ENCODE measurements around the gene PDZK1IP1. TPM values are rescaled to one million over a fixed set of nuclear protein-coding genes. Genes with fewer than 3 reads are reported as not detected.

The PDZK1IP1 gene
- total and polyA plus RNA-seq, 2 experiments from 2014 or later, result not detected

DNA sequence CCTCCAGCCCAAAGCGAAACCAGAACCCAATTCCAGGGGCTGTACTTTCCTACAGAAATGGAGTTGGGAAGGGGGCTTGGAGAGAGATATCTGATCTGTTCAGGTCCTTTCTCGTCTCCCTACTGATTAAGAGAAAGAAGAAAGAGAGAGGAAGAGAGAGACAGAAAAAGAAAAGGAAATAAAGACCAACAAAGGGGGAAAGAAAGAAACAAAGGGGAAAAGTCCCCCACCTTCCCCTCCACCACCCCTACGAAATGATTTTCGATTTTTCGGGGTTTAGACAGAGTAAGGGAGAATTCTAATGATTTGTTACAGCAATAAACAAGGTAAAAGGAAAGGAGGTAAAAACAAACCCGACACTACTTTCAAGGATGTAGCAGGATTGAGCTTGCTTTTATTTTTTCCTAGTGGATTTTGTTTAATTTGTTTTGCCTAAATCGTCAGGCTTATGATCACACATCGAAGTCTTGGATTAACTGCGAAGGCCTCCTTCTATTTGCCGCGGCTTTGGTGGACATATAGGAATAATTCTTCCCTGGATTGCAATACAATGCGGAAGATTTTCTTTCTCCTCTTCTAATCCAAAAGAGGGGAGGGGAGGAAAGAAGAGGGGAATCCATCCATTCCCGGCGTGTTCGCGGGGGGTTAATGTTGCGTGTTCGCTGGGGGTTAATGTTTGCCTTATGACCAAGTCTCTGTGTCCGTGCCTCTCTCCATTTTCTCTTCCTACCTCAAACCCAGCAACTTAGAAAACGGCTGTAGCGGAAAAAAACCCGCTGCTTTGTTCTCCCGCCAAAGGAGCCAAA is 40.3 kb upstream of the PDZK1IP1 start:
- no peak for DNase-seq
- H4K20me1 ChIP-seq (ENCODE audit: insufficient read depth), result no peaks in the 10 kb centered on the region
- H3K27ac ChIP-seq, result no peak overlapping the region
- H3K27me3 ChIP-seq (replicated peaks; ENCODE audit: insufficient read depth), result peaks cover 87% of the 10 kb centered on the region
- H3K9ac ChIP-seq, result no peak overlapping the region
- H3K4me3 ChIP-seq, result no peak overlapping the region
- H3K9me2 ChIP-seq (ENCODE audit: insufficient read depth), result no peaks in the 10 kb centered on the region
- no peak overlapping the region for H3K4me2 ChIP-seq (ENCODE audit: unreplicated experiment)
- H3F3A ChIP-seq (ENCODE audit: insufficient read depth), result no peaks in the 10 kb centered on the region
- in situ Hi-C loops (cut with MboI), result no loop called here
- no peaks in the 10 kb centered on the region for H3K4me1 ChIP-seq (ENCODE audit: insufficient read depth)
- TF ChIP-seq EZH2phosphoT487 (IDR thresholded peaks at IDR 0.05; ENCODE audit: insufficient read depth, low read depth) (peak; percentile 93), EZH2 (IDR thresholded peaks at IDR 0.05; ENCODE audit: insufficient read depth, poor library complexity, severe bottlenecking) (peak; percentile 100)
- no peaks in the 10 kb centered on the region for H3K9me3 ChIP-seq (ENCODE audit: low read depth)
- no peaks in the 10 kb centered on the region for H3K79me2 ChIP-seq (ENCODE audit: insufficient read depth)
- WGBS, 2 experiments (ENCODE audit: low coverage in 1 of 2, low lambda C conversion rate in 2 of 2, missing lambda C conversion rate in 2 of 2), result 23 to 24% methylated on average over 23 of the region's 23 CpGs
- H3K36me3 ChIP-seq (ENCODE audit: low read depth), result no peaks in the 10 kb centered on the region
- H2AFZ ChIP-seq, result no peak overlapping the region

- H3K9me2 ChIP-seq (ENCODE audit: insufficient read depth), result no peaks in the 10 kb centered on the region
- no peak overlapping the region for H3K27ac ChIP-seq
- no peak overlapping the region for H2AFZ ChIP-seq
- H3K4me3 ChIP-seq, result no peak overlapping the region
- no peaks in the 10 kb centered on the region for H3K4me1 ChIP-seq (ENCODE audit: insufficient read depth)
- H3F3A ChIP-seq (ENCODE audit: insufficient read depth), result no peaks in the 10 kb centered on the region
- H3K4me2 ChIP-seq (ENCODE audit: unreplicated experiment), result no peak overlapping the region
- in situ Hi-C loops (cut with MboI), result no loop called here
- no peak for DNase-seq
- H3K27me3 ChIP-seq (replicated peaks; ENCODE audit: insufficient read depth), result peaks cover 93% of the 10 kb centered on the region
- no peaks in the 10 kb centered on the region for H4K20me1 ChIP-seq (ENCODE audit: insufficient read depth)
- H3K36me3 ChIP-seq (ENCODE audit: low read depth), result no peaks in the 10 kb centered on the region
- H3K9ac ChIP-seq, result no peak overlapping the region
- WGBS, 2 experiments (ENCODE audit: low coverage in 1 of 2, low lambda C conversion rate in 2 of 2, missing lambda C conversion rate in 2 of 2), result 26 to 28% methylated on average over 24 to 35 of the region's 35 CpGs
- no peaks in the 10 kb centered on the region for H3K9me3 ChIP-seq (ENCODE audit: low read depth)
- TF ChIP-seq EZH2phosphoT487 (IDR thresholded peaks at IDR 0.05; ENCODE audit: insufficient read depth, low read depth) (no peak), EZH2 (IDR thresholded peaks at IDR 0.05; ENCODE audit: insufficient read depth, poor library complexity, severe bottlenecking) (no peak)
- no peaks in the 10 kb centered on the region for H3K79me2 ChIP-seq (ENCODE audit: insufficient read depth)
Observed at GRCh38 chr1:47229031-47229885, 39.4 kb upstream of the PDZK1IP1 start.

- in situ Hi-C loops (cut with MboI), result no loop called here
- Histone ChIP-seq H3K27me3 (replicated peaks; ENCODE audit: insufficient read depth) (peaks cover 93% of the 10 kb centered on the region), H3K79me2 (ENCODE audit: insufficient read depth) (no peaks in the 10 kb centered on the region), H3F3A (ENCODE audit: insufficient read depth) (no peaks in the 10 kb centered on the region), H3K9me2 (ENCODE audit: insufficient read depth) (no peaks in the 10 kb centered on the region), H3K9me3 (ENCODE audit: low read depth) (no peaks in the 10 kb centered on the region), H2AFZ (no peak overlapping the region), H3K36me3 (ENCODE audit: low read depth) (no peaks in the 10 kb centered on the region), H4K20me1 (ENCODE audit: insufficient read depth) (no peaks in the 10 kb centered on the region), H3K4me1 (ENCODE audit: insufficient read depth) (no peaks in the 10 kb centered on the region), H3K4me3 (no peak overlapping the region), H3K9ac (no peak overlapping the region), H3K4me2 (ENCODE audit: unreplicated experiment) (no peak overlapping the region), H3K27ac (no peak overlapping the region)
- 68 to 79% methylated on average over 9 to 12 of the region's 12 CpGs for WGBS, 2 experiments (ENCODE audit: low coverage in 1 of 2, low lambda C conversion rate in 2 of 2, missing lambda C conversion rate in 2 of 2)
- no peak for DNase-seq
- TF ChIP-seq EZH2phosphoT487 (IDR thresholded peaks at IDR 0.05; ENCODE audit: insufficient read depth, low read depth), result no peak
- TF ChIP-seq EZH2 (IDR thresholded peaks at IDR 0.05; ENCODE audit: insufficient read depth, poor library complexity, severe bottlenecking), result no peak
Observed at GRCh38 chr1:47228644-47229030, 38.8 kb upstream of the PDZK1IP1 start.

DNA sequence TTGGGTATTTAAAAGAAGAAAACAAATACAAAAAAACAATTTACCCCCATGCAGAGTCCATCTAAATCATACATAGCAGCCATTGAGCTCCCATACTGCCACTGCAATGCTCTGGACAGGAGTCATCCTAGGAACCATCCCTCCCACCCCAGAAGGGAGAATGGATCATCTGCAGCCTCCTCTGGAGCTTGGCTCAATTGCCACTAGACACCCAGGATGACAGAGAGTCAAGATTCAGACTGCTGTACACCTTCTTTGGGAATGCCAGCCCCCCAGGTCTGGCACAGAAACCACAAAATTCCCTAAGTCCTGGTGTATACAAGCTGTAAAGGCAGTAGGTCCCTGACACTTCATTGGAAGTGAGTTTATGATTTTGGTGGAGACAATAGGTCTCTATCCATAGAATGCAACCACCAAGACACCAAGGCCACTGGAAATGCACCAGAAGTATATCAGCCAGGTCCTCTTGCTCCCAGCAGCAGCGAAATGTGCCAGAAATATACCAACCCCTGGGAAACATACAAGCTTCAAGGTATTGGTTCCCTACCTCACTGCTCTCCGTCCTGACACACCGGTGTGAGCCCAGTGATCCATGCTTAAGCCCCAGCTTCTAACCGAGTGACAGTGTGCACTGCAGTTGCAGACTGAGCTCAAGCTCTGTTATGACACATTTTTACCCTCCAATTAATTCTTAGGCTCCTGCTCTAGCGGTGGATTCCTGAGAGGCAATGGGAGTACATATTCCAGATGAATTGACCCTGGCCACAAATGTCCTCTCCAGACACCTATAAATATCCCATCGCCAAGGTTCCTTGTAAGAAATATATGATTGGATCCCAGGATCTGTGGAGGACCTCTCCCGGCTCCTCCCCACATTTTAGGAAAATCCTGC is 37.8 kb upstream of the PDZK1IP1 start:
- Histone ChIP-seq H3K36me3 (ENCODE audit: low read depth) (no peaks in the 10 kb centered on the region), H4K20me1 (ENCODE audit: insufficient read depth) (no peaks in the 10 kb centered on the region), H3K4me1 (ENCODE audit: insufficient read depth) (no peaks in the 10 kb centered on the region), H3K9me2 (ENCODE audit: insufficient read depth) (no peaks in the 10 kb centered on the region), H3K27ac (no peak overlapping the region), H3K9me3 (ENCODE audit: low read depth) (no peaks in the 10 kb centered on the region), H3K4me2 (ENCODE audit: unreplicated experiment) (no peak overlapping the region), H3K4me3 (no peak overlapping the region), H3F3A (ENCODE audit: insufficient read depth) (no peaks in the 10 kb centered on the region), H3K27me3 (replicated peaks; ENCODE audit: insufficient read depth) (peaks cover 93% of the 10 kb centered on the region), H2AFZ (no peak overlapping the region), H3K9ac (no peak overlapping the region), H3K79me2 (ENCODE audit: insufficient read depth) (no peaks in the 10 kb centered on the region)
- WGBS, 2 experiments (ENCODE audit: low coverage in 1 of 2, low lambda C conversion rate in 2 of 2, missing lambda C conversion rate in 2 of 2), result 50 to 62% methylated on average over 6 to 7 of the region's 7 CpGs
- TF ChIP-seq EZH2 (IDR thresholded peaks at IDR 0.05; ENCODE audit: insufficient read depth, poor library complexity, severe bottlenecking) (no peak), EZH2phosphoT487 (IDR thresholded peaks at IDR 0.05; ENCODE audit: insufficient read depth, low read depth) (no peak)
- in situ Hi-C loops (cut with MboI), result no loop called here
- DNase-seq, result no peak

Measured in GM23248 (cell line).